ENCODE measurements around the gene SHANK3.
A peak's percentile ranks its signal among the peaks of the same experiment; 100 is the strongest.
"Not testable (repeated sequence)": the region's sequence is repeated elsewhere in the genome, so short reads cannot be mapped to it uniquely, and the experiment has no call there.

SHANK3 gene

GRCh38 chr22:50654664-50655063 lies 18.0 kb upstream of the SHANK3 start:
- not testable (repeated sequence) for DNase-seq

- DNase-seq = no peak
Observed at GRCh38 chr22:50656122-50657070, 16.2 kb upstream of the SHANK3 start.

- no peak for DNase-seq
Observed at GRCh38 chr22:50657925-50658324, 14.7 kb upstream of the SHANK3 start.

GRCh38 chr22:50659711-50660110 lies 12.9 kb upstream of the SHANK3 start:
- not testable (repeated sequence) for DNase-seq

- DNase-seq = no peak
Observed at GRCh38 chr22:50660306-50660705, 12.3 kb upstream of the SHANK3 start.

- no peak for DNase-seq
Observed at GRCh38 chr22:50665212-50665611, 7.4 kb upstream of the SHANK3 start.

- no peak for DNase-seq
Observed at GRCh38 chr22:50665738-50666137, 6.9 kb upstream of the SHANK3 start.

- no peak for DNase-seq
Observed at GRCh38 chr22:50670513-50670912, 2.1 kb upstream of the SHANK3 start.

GRCh38 chr22:50670914-50671538 lies 1.6 kb upstream of the SHANK3 start:
- DNase-seq = no peak

GRCh38 chr22:50671641-50672040 lies 982 bp upstream of the SHANK3 start:
- no peak for DNase-seq

GRCh38 chr22:50672041-50672440 lies 582 bp upstream of the SHANK3 start:
- DNase-seq = no peak

- peak; percentile 57 for DNase-seq
Observed at GRCh38 chr22:50673231-50674129, 857 bp downstream of the SHANK3 start.

- no peak for DNase-seq
Observed at GRCh38 chr22:50674130-50674500, 1.5 kb downstream of the SHANK3 start.

- peak; percentile 76 for DNase-seq
Observed at GRCh38 chr22:50674606-50675552, 2.3 kb downstream of the SHANK3 start.

GRCh38 chr22:50675553-50676179 lies 3.0 kb downstream of the SHANK3 start:
- no peak for DNase-seq

- DNase-seq = no peak
Observed at GRCh38 chr22:50676180-50676636, 3.6 kb downstream of the SHANK3 start.

- no peak for DNase-seq
Observed at GRCh38 chr22:50676661-50677492, 4.3 kb downstream of the SHANK3 start.

- DNase-seq = no peak
Observed at GRCh38 chr22:50677493-50678217, 5.0 kb downstream of the SHANK3 start.

GRCh38 chr22:50678218-50678650 lies 5.6 kb downstream of the SHANK3 start:
- no peak for DNase-seq

All from retina (tissue), 1 donor.